Endothelial cell (in vitro differentiated cells): ENCODE measurements around the gene ERC1. TPM values are rescaled to one million over a fixed set of nuclear protein-coding genes. Genes with fewer than 3 reads are reported as not detected.

Source experiments
- DNase-seq: peaks from one replicate; pipeline ENCODE4 v3.0.0; 2021; ENCODE audit warnings: low spot score
- H3K27ac Mint-ChIP-seq: one replicate; pipeline ENCODE4 v1.8.0; 2021; ENCODE audit warnings: mixed read lengths, inconsistent platforms; ENCODE audit not compliant: unreplicated experiment
- H3K27me3 Mint-ChIP-seq: one replicate; pipeline ENCODE4 v1.8.0; 2021; ENCODE audit warnings: mild to moderate bottlenecking, moderate library complexity, mixed read lengths, inconsistent platforms; ENCODE audit not compliant: unreplicated experiment
- H3K36me3 Mint-ChIP-seq: one replicate; pipeline ENCODE4 v1.8.0; 2021; ENCODE audit warnings: mild to moderate bottlenecking, low read depth, mixed read lengths, inconsistent platforms; ENCODE audit not compliant: unreplicated experiment
- H3K4me1 Mint-ChIP-seq: one replicate; pipeline ENCODE4 v1.8.0; 2021; ENCODE audit warnings: mild to moderate bottlenecking, mixed read lengths, inconsistent platforms; ENCODE audit not compliant: unreplicated experiment
- H3K4me3 Mint-ChIP-seq: one replicate; pipeline ENCODE4 v1.8.0; 2021; ENCODE audit warnings: mild to moderate bottlenecking, mixed read lengths, inconsistent platforms; ENCODE audit not compliant: unreplicated experiment
- H3K9me3 Mint-ChIP-seq: one replicate; pipeline ENCODE4 v1.8.0; 2021; ENCODE audit warnings: mixed read lengths, inconsistent platforms; ENCODE audit not compliant: unreplicated experiment
- total RNA-seq: library from RNA; stranded (reverse); fragmentation: NEBNext Ultra II Directional; extraction: Animal tissue kit (Norgen Biotek cat#: 25700); gene quantifications from one replicate; pipeline ENCODE4 v1.2.1, GENCODE V29; 2021; ENCODE audit not compliant: unreplicated experiment
- TF ChIP-seq, protein P1 (sequence below): fragments of 200-600 bp; sonication (generic); IDR thresholded peaks from one replicate; pipeline ENCODE4 v1.5.0; 2021; ENCODE audit warnings: antibody characterized with exemption; ENCODE audit not compliant: unreplicated experiment

The ERC1 gene
- total RNA-seq, 1 donor from 2014 or later, result 57.9 TPM

DNA sequence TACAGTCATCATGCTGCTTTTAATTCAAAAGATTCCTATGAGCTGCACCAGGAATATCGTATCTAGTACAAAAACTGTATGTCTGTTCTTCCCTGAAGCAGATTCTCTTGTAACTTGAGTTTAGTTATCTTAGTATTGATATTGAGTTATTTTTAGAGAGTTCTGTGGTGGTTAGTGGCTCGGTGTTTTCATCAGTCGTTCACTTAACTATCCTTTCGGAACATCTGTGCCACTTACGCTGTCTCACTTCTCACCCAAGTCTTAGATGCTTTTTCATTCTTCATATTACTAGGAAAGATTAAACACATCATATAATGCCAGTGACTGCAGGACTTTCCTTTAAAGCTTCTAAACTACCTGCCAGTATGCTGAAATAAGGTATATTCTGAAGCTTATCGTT, 352.4 kb downstream of the ERC1 start:
- H3K4me3 Mint-ChIP-seq, result no peak overlapping the region
- H3K36me3 Mint-ChIP-seq, result peaks cover 10% of the 10 kb centered on the region
- H3K27me3 Mint-ChIP-seq, result no peaks in the 10 kb centered on the region
- H3K4me1 Mint-ChIP-seq, result no peaks in the 10 kb centered on the region
- no peaks in the 10 kb centered on the region for H3K9me3 Mint-ChIP-seq
- H3K27ac Mint-ChIP-seq, result no peak overlapping the region
- no peak for DNase-seq
- TF ChIP-seq, protein P1, sequence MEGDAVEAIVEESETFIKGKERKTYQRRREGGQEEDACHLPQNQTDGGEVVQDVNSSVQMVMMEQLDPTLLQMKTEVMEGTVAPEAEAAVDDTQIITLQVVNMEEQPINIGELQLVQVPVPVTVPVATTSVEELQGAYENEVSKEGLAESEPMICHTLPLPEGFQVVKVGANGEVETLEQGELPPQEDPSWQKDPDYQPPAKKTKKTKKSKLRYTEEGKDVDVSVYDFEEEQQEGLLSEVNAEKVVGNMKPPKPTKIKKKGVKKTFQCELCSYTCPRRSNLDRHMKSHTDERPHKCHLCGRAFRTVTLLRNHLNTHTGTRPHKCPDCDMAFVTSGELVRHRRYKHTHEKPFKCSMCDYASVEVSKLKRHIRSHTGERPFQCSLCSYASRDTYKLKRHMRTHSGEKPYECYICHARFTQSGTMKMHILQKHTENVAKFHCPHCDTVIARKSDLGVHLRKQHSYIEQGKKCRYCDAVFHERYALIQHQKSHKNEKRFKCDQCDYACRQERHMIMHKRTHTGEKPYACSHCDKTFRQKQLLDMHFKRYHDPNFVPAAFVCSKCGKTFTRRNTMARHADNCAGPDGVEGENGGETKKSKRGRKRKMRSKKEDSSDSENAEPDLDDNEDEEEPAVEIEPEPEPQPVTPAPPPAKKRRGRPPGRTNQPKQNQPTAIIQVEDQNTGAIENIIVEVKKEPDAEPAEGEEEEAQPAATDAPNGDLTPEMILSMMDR, result no peak

DNA sequence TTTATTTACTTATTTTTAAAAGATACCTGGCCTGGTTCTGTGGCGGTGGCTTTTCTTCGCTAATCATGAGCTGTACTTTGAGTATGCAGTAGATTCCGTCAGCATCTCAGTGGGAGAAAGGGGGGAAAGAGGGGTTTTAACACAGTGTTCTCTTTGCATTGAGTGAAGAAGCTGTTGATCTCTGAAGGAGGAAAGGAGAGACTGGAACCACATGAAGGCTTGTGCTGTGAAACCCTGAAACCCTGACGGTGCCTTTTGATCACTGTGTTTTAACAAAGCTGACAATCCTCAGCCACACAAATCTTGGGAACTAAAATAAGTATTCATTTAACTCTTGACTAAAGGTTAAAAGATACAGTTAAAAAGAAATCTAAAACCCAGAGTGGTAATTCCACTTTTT, 353.2 kb downstream of the ERC1 start:
- H3K27me3 Mint-ChIP-seq, result no peaks in the 10 kb centered on the region
- H3K27ac Mint-ChIP-seq, result no peak overlapping the region
- H3K9me3 Mint-ChIP-seq, result no peaks in the 10 kb centered on the region
- H3K36me3 Mint-ChIP-seq, result peaks cover 10% of the 10 kb centered on the region
- TF ChIP-seq, protein P1, result no peak
- H3K4me1 Mint-ChIP-seq, result no peaks in the 10 kb centered on the region
- DNase-seq, result no peak
- H3K4me3 Mint-ChIP-seq, result no peak overlapping the region

DNA sequence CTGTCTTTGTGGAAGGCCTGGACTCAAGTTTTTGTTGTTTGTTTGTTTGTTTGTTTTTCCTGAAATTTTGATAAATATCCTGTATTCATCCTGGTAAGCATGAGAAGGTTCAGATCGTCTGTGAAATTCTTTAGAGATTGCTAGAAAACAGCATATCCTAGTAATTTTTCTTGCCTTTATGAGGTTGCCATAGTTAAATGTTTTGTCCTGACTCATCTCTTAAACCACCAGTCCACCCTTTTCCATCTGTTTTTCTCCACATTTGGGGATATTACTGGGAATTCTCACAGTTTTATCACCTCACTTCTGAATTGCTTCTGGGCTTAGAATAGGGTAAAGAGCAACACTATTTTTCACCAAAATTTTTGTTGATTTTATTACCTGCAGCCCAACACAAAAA, 355.1 kb downstream of the ERC1 start:
- Mint-ChIP-seq H3K4me1 (no peaks in the 10 kb centered on the region), H3K4me3 (no peak overlapping the region), H3K9me3 (no peaks in the 10 kb centered on the region), H3K27ac (no peak overlapping the region), H3K36me3 (peaks cover 5% of the 10 kb centered on the region), H3K27me3 (no peaks in the 10 kb centered on the region)
- no peak for DNase-seq
- TF ChIP-seq, protein P1, result no peak

GRCh38 chr12:1347294-1347693, 356.3 kb downstream of the ERC1 start:
- TF ChIP-seq, protein P1, result no peak
- Mint-ChIP-seq H3K27ac (no peak overlapping the region), H3K4me3 (no peak overlapping the region), H3K4me1 (no peaks in the 10 kb centered on the region), H3K9me3 (no peaks in the 10 kb centered on the region), H3K36me3 (no peaks in the 10 kb centered on the region), H3K27me3 (no peaks in the 10 kb centered on the region)
- no peak for DNase-seq

GRCh38 chr12:1348606-1349005, 357.6 kb downstream of the ERC1 start:
- H3K4me3 Mint-ChIP-seq, result no peak overlapping the region
- no peaks in the 10 kb centered on the region for H3K27me3 Mint-ChIP-seq
- TF ChIP-seq, protein P1, result no peak
- no peak for DNase-seq
- no peak overlapping the region for H3K27ac Mint-ChIP-seq
- H3K36me3 Mint-ChIP-seq, result no peaks in the 10 kb centered on the region
- H3K9me3 Mint-ChIP-seq, result no peaks in the 10 kb centered on the region
- no peaks in the 10 kb centered on the region for H3K4me1 Mint-ChIP-seq
